ENCODE results near the gene APOBEC3G. TPM values are rescaled to one million over a fixed set of nuclear protein-coding genes. Genes with fewer than 3 reads are reported as not detected.

APOBEC3G gene
- total and polyA plus RNA-seq, 2 of the 4 experiments (the other 2 are of a cell fraction), result 5.3 to 7.0 TPM

- TF ChIP-seq, protein P1, sequence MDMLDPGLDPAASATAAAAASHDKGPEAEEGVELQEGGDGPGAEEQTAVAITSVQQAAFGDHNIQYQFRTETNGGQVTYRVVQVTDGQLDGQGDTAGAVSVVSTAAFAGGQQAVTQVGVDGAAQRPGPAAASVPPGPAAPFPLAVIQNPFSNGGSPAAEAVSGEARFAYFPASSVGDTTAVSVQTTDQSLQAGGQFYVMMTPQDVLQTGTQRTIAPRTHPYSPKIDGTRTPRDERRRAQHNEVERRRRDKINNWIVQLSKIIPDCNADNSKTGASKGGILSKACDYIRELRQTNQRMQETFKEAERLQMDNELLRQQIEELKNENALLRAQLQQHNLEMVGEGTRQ (IDR thresholded peaks at IDR 0.05; ENCODE audit: low read depth, low read length), result no peak
- no peak for TF ChIP-seq MAFK (IDR thresholded peaks at IDR 0.05; ENCODE audit: low read depth, low read length)
Observed at GRCh38 chr22:39091126-39092081, 14.3 kb downstream of the APOBEC3G start (continued).

DNA sequence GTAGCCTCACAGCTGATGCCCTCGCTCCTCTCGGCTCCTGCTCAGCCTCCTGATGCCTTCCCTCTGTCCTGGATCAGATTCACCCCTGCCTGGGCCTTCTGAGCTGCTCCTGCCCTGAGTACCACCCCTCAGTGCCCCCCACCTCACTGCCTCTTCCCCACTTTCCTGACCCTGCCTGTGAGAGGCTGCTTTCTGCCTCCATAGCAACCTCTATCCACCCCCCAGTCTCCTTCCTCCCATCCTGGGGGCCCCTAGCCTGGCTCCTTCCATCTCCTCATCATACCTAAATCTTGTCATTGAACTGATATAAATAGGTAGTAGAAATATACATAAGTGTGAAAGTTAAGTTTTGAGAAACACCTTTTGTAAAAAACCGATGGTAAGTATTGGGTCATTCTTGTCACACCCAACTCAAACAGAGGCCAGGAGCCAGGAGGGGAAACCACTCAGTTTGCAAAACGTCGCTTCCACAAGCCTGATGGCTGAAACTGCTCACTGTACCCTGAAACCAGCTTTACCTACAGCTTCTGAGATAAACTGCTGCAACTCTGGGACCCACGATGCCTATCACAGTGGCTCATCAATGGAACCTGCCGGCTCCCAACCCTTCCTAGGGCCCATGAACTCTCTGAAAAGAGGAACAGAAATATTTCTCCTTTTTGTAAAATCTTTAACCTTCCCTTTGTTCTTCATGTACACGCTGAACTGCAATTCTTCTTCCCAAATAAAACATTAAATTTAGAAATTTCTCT is 15.2 kb downstream of the APOBEC3G start:
- H3K4me3 ChIP-seq (ENCODE audit: insufficient read depth, low read depth, low read length), result no peak overlapping the region
- no peaks in the 10 kb centered on the region for H4K20me1 ChIP-seq (ENCODE audit: insufficient read depth, low read length)
- H2AK9ac ChIP-seq (replicated peaks; ENCODE audit: low read depth, low read length, poor library complexity), result no peak overlapping the region
- H3K9me3 ChIP-seq (ENCODE audit: control insufficient read depth, insufficient read depth, low read length), result no peaks in the 10 kb centered on the region
- H2BK20ac ChIP-seq (ENCODE audit: low read depth, low read length), result no peak overlapping the region
- no peak overlapping the region for H4K5ac ChIP-seq (ENCODE audit: low read depth, low read length)
- no peak overlapping the region for H3K4me2 ChIP-seq (ENCODE audit: low read depth, low read length)
- in situ Hi-C loops (cut with MboI; ENCODE audit: low sequenced_read_pairs) (no loop called here), dilution Hi-C loops (cut with HindIII; ENCODE audit: low sequenced_read_pairs, unreplicated experiment) (no loop called here), intact Hi-C loops (cut with micrococcal nuclease) (no loop called here)
- CTCF ChIA-PET, result no interaction called here
- no TSS peak for BruUV-seq (replicated peaks)
- H3K14ac ChIP-seq (replicated peaks; ENCODE audit: low read depth, low read length), result no peak overlapping the region
- no peaks in the 10 kb centered on the region for H3K9me1 ChIP-seq (ENCODE audit: insufficient read depth, low read length)
- ATAC-seq (ENCODE audit: low read depth) (no peak), DNase-seq (no peak)
- POLR2A ChIA-PET (ENCODE audit: unreplicated experiment), result no interaction called here
- H2AK5ac ChIP-seq (ENCODE audit: low read depth, low read length), result no peak overlapping the region
- H2BK5ac ChIP-seq (ENCODE audit: low read depth, low read length, poor library complexity, severe bottlenecking), result no peak overlapping the region
- H2BK15ac ChIP-seq (ENCODE audit: low read depth, low read length), result no peak overlapping the region
- WGBS, 2 experiments (ENCODE audit: extremely low coverage in 2 of 2, insufficient read length in 1 of 2), result 44% methylated on average over 4 of the region's 8 CpGs; no CpG with 5 or more reads in 1 of the 2 experiments
- no peaks in the 10 kb centered on the region for H3K79me1 ChIP-seq (ENCODE audit: low read depth in 1 of 2, low read length in 2 of 2)
- H3K4ac ChIP-seq (ENCODE audit: low read depth, low read length), result no peak overlapping the region
- peaks cover 5% of the 10 kb centered on the region for H3K4me1 ChIP-seq (ENCODE audit: control insufficient read depth, insufficient read depth, low read length)
- no peak overlapping the region for H3K23ac ChIP-seq (ENCODE audit: low read depth, low read length)
- no peak overlapping the region for H3K56ac ChIP-seq (ENCODE audit: extremely low read depth, insufficient read depth, low read length)
- no peak overlapping the region for H3K27ac ChIP-seq (ENCODE audit: insufficient read depth, low read length)
- no peak overlapping the region for H2BK120ac ChIP-seq (ENCODE audit: low read depth, low read length)
- H3K18ac ChIP-seq (ENCODE audit: low read depth, low read length), result no peak overlapping the region
- no peak overlapping the region for H4K91ac ChIP-seq (ENCODE audit: insufficient read depth, low read depth, low read length)
- H3K27me3 ChIP-seq (ENCODE audit: control insufficient read depth, insufficient read depth, low read length), result peaks cover 40% of the 10 kb centered on the region
- no peak overlapping the region for H4K8ac ChIP-seq (ENCODE audit: low read depth in 2 of 2, low read length in 2 of 2)
- H2AFZ ChIP-seq (replicated peaks; ENCODE audit: low read length, poor library complexity), result no peak overlapping the region
- no peaks in the 10 kb centered on the region for H3K36me3 ChIP-seq (ENCODE audit: control insufficient read depth, insufficient read depth, low read length)
- no peak overlapping the region for H3K9ac ChIP-seq (ENCODE audit: low read depth, low read length)
- no peak for TF ChIP-seq RAD21 (IDR thresholded peaks at IDR 0.05; ENCODE audit: low read length)
- no peak for TF ChIP-seq CEBPB (IDR thresholded peaks at IDR 0.05; ENCODE audit: low read depth, low read length)
- TF ChIP-seq, protein P2, sequence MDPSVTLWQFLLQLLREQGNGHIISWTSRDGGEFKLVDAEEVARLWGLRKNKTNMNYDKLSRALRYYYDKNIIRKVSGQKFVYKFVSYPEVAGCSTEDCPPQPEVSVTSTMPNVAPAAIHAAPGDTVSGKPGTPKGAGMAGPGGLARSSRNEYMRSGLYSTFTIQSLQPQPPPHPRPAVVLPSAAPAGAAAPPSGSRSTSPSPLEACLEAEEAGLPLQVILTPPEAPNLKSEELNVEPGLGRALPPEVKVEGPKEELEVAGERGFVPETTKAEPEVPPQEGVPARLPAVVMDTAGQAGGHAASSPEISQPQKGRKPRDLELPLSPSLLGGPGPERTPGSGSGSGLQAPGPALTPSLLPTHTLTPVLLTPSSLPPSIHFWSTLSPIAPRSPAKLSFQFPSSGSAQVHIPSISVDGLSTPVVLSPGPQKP (IDR thresholded peaks at IDR 0.05; ENCODE audit: borderline replicate concordance, low read depth, low read length), result no peak
- TF ChIP-seq NFE2L2 (IDR thresholded peaks at IDR 0.05; ENCODE audit: low read depth, low read length), result no peak
- TF ChIP-seq FOS (IDR thresholded peaks at IDR 0.05; ENCODE audit: low read depth, low read length), result no peak
- no peak for TF ChIP-seq POLR2A (IDR thresholded peaks at IDR 0.05; ENCODE audit: low read depth, low read length)
- TF ChIP-seq RFX5 (IDR thresholded peaks at IDR 0.05; ENCODE audit: low read depth, low read length), result no peak
- TF ChIP-seq, protein P3, sequence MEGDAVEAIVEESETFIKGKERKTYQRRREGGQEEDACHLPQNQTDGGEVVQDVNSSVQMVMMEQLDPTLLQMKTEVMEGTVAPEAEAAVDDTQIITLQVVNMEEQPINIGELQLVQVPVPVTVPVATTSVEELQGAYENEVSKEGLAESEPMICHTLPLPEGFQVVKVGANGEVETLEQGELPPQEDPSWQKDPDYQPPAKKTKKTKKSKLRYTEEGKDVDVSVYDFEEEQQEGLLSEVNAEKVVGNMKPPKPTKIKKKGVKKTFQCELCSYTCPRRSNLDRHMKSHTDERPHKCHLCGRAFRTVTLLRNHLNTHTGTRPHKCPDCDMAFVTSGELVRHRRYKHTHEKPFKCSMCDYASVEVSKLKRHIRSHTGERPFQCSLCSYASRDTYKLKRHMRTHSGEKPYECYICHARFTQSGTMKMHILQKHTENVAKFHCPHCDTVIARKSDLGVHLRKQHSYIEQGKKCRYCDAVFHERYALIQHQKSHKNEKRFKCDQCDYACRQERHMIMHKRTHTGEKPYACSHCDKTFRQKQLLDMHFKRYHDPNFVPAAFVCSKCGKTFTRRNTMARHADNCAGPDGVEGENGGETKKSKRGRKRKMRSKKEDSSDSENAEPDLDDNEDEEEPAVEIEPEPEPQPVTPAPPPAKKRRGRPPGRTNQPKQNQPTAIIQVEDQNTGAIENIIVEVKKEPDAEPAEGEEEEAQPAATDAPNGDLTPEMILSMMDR (conservative IDR thresholded peaks at IDR 0.05; ENCODE audit: low read depth, low read length), result no peak
- no peak for TF ChIP-seq MAZ (IDR thresholded peaks at IDR 0.05; ENCODE audit: borderline replicate concordance, low read depth, low read length)
